HEK293T (cell line): Measurements from ENCODE around the gene WNT9B.

Source experiments
- FOXA1 ChIP-seq: fragments of 450-650 bp; IDR thresholded peaks from 2 replicates; pipeline ENCODE4 v1.6.1; 2016; ENCODE audit warnings: mild to moderate bottlenecking
- FOXK2 ChIP-seq: fragments of 450-650 bp; IDR thresholded peaks from 2 replicates; pipeline ENCODE4 v1.6.1; 2016; ENCODE audit warnings: mild to moderate bottlenecking
- SP1 ChIP-seq: fragments of 450-650 bp; IDR thresholded peaks from 2 replicates; pipeline ENCODE4 v1.6.1; 2017

DNA sequence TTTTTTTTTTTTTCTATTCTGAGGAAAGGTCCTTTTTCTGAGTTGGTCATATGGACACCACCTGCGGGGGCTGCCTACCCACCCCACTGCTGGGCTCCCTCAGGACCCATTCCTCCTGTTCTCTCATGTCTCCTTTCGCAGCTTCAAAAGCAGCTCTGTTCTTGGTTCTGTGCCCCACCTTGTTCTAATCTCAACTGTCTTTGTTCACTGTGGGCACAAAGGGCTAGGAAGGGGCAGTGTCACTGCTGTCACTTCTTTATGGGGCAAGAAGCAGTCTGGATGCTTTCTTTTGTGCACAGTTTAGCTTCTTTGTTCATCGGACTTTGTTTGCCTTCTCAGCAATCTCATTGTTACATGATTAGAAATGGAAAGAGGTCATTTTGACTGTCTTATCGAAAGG, 78.7 kb downstream of the WNT9B start:
- TF ChIP-seq FOXA1 = no peak
- no peak for TF ChIP-seq FOXK2
- no peak for TF ChIP-seq SP1
